Umbilical cord (tissue), 2 donors: ENCODE results near the gene MAP4. TPM values are rescaled to one million over a fixed set of nuclear protein-coding genes. Genes with fewer than 3 reads are reported as not detected.
"Not testable (repeated sequence)": the region's sequence is repeated elsewhere in the genome, so short reads cannot be mapped to it uniquely, and the experiment has no call there.

Source experiments
- DNase-seq: peaks from one replicate; pipeline ENCODE4 v3.0.0-alpha.2; 2015; ENCODE audit warnings: low spot score
- total RNA-seq: library from RNA; depleted of rRNA; stranded (reverse); fragments of >200 nt; gene quantifications from one replicate; pipeline ENCODE4 v1.2.3, GENCODE V29; 2014; ENCODE audit warnings: low replicate concordance; ENCODE audit not compliant: insufficient read depth

MAP4 gene
- total RNA-seq, 1 donor from 2014 or later = 54.9 TPM

GRCh38 chr3:47847260-47847659 is 169.0 kb downstream of the MAP4 start:
- no peak for DNase-seq

DNA sequence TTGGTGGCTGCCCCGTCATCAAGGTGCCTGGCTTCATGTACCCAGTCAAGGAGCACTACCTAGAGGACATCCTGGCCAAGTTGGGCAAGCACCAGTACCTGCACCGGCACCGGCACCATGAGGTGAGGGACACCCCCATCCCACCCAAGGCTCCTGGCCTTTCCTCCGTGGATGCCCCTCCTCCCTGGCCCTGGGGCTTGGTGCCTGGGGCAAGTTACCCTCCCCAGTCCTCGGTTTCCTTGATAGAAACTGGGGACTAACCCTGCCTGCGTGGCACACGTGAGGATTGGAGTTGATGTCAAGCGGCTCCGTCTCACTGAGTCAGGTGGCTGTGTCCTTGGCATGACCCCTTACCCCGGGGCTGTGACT is 169.4 kb downstream of the MAP4 start:
- DNase-seq = no peak

GRCh38 chr3:47846186-47846879 is 169.9 kb downstream of the MAP4 start:
- no peak for DNase-seq

DNA sequence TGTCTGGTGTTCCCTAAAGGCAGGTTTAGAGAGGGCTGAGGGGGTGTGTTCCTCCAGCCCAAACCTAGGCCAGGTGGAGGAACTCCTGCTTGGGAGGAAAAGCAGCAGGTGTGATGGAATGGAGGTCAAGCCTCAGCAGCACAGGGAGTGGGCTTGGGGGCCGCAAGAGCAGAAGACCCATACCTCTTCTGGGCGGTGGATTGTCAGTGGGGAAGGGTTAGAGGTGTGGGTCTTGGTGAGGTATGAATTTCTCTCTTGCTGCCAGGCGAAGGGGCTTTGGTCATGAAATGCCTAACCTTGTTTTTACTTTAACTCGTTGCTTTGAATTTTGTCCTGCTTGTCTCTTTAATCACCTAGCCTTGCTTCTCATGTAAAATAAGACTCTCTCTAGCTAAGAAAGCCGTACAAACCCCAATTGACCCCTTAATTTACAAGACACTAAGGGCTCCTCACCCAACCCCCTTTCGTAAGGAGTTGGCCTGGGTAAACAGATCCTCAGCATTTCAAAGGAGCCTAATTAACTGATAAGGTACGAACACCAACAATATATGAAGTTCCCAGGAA is 174.3 kb downstream of the MAP4 start:
- DNase-seq = no peak

DNA sequence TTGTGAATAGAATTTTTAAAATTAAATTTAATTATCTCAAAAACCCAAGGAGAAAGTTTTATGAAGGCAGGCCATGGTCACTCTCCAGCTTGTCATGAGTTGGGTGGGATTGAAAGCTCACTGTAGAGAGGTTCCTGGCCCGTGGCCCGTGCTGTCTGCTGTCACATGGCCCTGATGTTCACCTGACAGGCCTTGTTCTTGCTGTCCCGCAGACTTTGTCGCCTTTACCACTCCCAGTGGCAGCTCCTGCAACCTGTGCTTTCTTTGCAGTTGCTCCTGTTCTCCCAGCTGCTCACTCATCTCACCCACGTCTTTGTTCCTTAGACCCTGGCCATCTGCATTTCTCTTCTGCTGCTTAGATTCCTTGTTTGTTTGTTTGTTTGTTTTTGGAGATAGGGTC is 177.7 kb downstream of the MAP4 start:
- DNase-seq = no peak

DNA sequence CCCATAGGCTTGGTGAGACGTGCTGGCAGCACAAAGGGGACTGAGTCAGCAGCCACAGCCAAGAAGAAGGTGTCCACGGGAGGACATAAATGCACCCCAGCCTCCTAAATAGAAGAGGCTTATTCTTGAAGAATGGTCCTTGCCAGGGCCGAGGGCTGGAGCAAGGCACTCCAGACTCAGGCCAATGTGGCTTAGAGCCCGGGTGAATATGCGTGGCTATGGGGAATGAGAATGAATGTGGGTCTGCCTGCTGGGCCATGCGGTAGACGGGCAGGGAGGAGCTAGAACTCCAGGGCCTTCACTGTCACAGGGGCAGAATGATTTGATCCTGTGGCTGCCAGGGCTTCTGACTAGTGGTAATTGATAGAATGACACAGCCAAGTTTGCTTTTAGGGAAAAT is 179.2 kb downstream of the MAP4 start:
- DNase-seq = no peak

DNA sequence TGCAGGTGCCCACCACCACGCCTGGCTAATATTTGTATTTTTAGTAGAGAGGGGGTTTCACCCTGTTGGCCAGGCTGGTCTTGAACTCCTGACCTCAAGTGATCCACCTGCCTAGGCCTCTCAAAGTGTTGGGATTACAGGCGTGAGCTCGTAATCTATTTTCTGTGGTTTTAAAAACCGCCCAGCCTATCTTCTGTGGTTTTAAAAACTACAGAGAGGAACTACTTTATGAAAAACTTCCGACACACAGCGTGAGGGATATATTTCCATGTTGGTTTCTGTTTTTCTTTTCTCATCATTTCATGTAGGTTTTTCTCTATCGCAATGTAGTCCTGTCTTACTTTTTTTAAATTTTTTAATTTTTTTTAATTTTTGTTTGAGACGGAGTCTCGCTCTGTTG is 186.7 kb downstream of the MAP4 start:
- DNase-seq = not testable (repeated sequence)

DNA sequence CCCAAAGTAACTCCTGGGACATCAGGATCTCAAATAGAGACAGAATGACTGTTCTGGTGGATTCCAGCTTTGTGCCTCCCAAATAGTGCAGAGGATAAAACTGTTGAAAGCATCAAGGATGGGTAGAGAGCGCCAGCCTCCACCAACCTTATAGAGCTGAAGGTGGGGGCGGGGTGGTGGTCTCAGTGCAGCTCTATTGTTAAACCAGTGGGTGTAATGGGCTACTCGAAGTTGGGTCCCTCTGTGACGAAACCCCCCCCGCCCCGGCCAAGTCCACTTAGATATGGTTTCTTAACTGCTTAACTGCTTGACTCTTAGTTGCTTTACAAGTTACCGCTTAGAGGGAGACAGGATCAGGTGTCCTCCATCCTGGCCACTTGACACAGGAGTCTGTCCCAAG is 190.6 kb downstream of the MAP4 start:
- DNase-seq = no peak

- DNase-seq = peak; percentile 84
Observed at GRCh38 chr3:47824541-47825473, 191.4 kb downstream of the MAP4 start.

DNA sequence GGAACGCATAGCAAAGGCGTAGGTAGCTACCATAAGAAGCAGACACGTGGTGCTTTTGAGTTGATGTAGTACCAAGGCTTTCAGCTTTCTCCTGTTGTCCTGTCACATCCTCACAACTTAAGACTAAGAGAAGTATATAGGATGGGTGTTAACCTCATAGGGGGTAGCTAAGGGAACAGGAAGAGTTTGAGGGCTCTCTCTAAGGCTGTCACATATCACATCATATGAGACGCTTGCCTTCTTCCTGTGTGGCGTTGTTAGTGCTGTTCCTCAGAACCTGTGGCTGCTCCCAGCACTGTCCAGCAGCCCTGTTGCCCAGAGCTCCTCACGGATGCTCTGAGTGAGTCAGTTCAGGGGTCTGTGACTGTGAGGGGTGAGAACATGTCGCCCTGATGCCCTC is 198.6 kb downstream of the MAP4 start:
- no peak for DNase-seq

DNA sequence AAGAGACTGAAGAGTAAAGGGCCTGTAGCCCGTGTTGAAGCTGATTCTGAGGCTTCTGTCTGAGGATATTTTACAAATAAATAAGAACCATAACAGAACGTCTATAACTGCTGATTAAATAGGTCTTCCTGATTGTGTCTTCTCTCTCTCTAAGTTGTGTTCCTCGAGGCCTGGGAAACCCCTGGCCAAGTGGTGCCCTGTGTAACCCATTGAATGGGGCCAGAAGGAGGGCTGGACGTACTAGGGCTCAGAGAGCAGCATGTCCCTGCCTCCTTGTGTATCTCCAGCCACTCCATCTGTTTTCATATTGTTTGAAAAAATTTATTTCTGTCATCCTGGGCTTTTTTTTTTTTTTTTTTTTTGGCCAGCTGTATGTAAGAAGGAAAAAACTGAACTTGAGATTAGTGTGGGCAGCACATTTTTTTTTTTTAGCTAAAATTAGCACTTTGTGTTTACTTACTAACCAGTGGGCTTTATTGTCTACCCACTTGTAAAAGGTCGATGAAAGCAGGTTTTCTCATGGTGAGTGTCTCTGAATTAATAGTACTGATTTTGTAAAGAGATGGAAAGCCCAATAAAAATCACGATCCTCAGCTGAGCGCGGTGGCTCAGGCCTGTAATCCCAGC is 202.6 kb downstream of the MAP4 start:
- DNase-seq = no peak

DNA sequence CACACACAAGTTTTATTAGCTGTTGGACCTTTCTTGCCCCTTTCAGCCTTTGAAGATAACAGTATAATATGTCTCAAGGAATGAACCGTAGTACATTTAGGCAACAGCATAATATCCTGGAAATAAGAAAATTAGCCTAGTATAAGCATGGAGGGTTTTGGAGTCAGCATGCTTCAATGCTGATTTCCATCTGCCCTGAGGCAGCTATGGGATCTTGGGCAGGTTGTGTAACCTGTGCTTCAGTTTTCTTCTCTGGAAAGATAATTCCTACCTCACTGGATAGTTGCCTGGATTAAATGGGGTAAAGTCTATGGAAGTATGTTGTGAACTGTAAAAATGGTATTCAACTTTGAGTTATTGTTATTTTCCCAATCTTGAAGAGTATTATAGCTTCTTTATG is 211.6 kb downstream of the MAP4 start:
- no peak for DNase-seq

- no peak for DNase-seq
Observed at GRCh38 chr3:47803480-47804025, 212.7 kb downstream of the MAP4 start.

DNA sequence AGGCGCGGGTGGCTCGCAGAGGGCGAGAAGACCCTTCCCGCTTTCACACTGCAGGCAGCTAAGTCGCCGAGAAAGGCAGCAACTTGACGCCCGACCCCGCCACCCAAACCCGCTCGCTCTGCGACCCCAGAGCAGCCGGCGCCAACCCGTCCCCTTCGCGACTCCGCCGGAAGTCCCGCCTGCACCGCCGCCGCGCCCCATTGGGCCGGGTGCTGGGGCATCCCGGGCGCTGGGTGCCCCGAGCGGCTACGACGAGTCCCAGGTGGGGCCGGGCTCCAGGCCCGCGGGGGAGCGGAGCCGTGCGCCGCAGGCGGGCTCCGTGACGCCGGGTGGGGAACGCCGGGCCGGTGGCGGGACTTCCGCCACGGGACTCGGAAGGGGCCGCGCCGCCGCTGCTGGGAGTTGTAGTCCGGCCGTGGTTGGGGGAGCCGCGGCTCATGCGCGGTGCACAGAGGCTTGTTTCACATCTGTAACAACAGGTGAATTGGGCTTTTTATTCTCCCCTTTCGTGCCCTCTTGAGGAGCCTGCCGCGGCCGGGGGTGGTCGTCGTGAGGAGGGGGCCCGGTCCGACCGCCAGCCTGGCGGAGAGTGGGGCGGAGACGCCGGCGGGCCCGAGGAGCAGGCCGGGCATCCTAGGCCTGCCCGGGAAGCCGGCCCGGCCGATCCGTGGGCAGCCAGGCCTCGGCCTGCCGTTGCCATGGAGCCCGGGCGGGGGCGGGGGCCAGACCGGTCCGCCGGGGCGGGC is 213.3 kb downstream of the MAP4 start, which contains the start of gene DHX30:
Gene DHX30, plus strand, starts transcription at position 405 of the 746 bp plus-strand sequence. CDS start 7,546 bp downstream, outside the sequence.
- DNase-seq = peak; percentile 95

Other genes starting within 250 kb of the MAP4 start
- 46.2 TPM for gene SMARCC1, start 234.5 kb downstream of the MAP4 start, total RNA-seq
- 41.2 TPM for gene DHX30, start 213.3 kb downstream of the MAP4 start, total RNA-seq
- 1.2 TPM for gene CDC25A, start 172.0 kb upstream of the MAP4 start, total RNA-seq
- not detected for gene CAMP, start 207.1 kb upstream of the MAP4 start, total RNA-seq
- gene ZNF589, start 224.7 kb upstream of the MAP4 start, total RNA-seq = 3.1 TPM